ENCODE measurements around the gene HIF3A. TPM values are rescaled to one million over a fixed set of nuclear protein-coding genes. Genes with fewer than 3 reads are reported as not detected.

Gene HIF3A
- total and polyA plus RNA-seq, 2 experiments from 2014 or later, result 54.6 to 149 TPM

DNA sequence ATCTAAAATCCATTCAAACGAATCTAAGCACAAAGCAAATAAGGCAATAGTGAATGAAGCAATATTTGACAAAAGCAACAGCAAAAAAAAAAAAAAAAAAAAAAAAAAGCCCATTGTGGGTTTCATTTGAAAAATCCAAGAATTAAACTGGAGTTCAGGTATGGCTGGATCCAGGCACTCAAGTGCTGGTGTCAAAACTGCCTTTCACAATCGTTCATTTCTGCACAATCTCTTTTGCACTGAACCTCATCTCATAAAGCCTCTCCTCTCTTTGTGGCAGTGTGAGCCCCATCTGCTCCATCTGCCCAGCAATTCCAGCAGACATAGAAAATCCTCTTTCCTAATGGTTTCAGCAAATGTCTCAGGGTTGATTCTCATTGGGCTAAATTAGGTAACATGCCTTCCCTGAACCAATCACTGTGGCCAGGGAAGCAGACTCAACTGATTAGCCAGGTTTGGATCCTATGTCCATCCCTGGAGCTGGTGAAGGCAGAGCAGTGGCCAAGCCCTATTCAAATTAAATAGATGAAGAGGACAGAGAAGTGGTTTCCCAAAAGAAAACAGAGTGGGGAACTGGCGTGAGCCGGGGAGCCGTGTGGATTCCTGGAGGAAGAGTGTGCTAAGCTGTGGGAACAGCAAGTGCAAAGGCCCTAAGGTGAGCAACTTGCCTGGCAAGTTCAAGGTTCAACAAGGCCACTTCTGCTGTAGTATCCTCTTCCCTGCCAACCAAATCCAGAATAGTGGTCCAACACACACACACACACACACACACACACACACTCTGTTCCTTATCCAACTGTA, 1.2 kb upstream of the HIF3A start:
- H3K4me2 ChIP-seq, result peak overlapping the region; percentile 94
- H3K4me1 ChIP-seq (ENCODE audit: insufficient read depth), result peaks cover 38% of the 10 kb centered on the region
- H3K9me2 ChIP-seq (replicated peaks; ENCODE audit: insufficient read depth), result no peaks in the 10 kb centered on the region
- TF ChIP-seq EZH2phosphoT487 (IDR thresholded peaks at IDR 0.05; ENCODE audit: low read depth, severe bottlenecking, unreplicated experiment), result no peak
- TF ChIP-seq EZH2 (IDR thresholded peaks at IDR 0.05; ENCODE audit: borderline replicate concordance), result no peak
- TF ChIP-seq, protein P1, sequence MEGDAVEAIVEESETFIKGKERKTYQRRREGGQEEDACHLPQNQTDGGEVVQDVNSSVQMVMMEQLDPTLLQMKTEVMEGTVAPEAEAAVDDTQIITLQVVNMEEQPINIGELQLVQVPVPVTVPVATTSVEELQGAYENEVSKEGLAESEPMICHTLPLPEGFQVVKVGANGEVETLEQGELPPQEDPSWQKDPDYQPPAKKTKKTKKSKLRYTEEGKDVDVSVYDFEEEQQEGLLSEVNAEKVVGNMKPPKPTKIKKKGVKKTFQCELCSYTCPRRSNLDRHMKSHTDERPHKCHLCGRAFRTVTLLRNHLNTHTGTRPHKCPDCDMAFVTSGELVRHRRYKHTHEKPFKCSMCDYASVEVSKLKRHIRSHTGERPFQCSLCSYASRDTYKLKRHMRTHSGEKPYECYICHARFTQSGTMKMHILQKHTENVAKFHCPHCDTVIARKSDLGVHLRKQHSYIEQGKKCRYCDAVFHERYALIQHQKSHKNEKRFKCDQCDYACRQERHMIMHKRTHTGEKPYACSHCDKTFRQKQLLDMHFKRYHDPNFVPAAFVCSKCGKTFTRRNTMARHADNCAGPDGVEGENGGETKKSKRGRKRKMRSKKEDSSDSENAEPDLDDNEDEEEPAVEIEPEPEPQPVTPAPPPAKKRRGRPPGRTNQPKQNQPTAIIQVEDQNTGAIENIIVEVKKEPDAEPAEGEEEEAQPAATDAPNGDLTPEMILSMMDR (IDR thresholded peaks at IDR 0.05; ENCODE audit: poor library complexity), result no peak
- H3K4me3 ChIP-seq, result no peak overlapping the region
- no peaks in the 10 kb centered on the region for H3K9me3 ChIP-seq (ENCODE audit: low read depth)
- H3K36me3 ChIP-seq (replicated peaks; ENCODE audit: insufficient read depth, low read depth), result no peaks in the 10 kb centered on the region
- DNase-seq (ENCODE audit: low spot score), result no peak
- H3K79me2 ChIP-seq, result peaks cover 17% of the 10 kb centered on the region
- H4K20me1 ChIP-seq (ENCODE audit: insufficient read depth, poor library complexity, severe bottlenecking), result no peaks in the 10 kb centered on the region
- no peak overlapping the region for H2AFZ ChIP-seq
- H3K27ac ChIP-seq, result no peak overlapping the region
- WGBS (ENCODE audit: low lambda C conversion rate, missing lambda C conversion rate), result 86% methylated on average over 5 of the region's 5 CpGs
- H3K27me3 ChIP-seq, result no peaks in the 10 kb centered on the region

DNA sequence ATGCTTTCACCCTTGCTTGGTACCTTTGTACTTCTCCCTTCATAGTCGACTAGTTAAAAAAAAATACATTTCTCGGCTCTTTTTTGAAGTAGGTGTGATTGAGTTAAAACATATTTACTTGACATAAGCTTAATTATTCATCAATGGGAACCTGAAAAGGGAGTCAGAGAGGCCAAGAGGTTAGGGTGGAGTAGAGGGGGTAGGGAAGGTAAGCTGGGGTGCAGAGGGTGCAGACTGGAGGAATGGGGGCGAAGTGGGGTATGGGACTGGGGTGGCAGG, 701 bp upstream of the HIF3A start:
- Histone ChIP-seq H3K9me2 (replicated peaks; ENCODE audit: insufficient read depth) (no peaks in the 10 kb centered on the region), H3K9me3 (ENCODE audit: low read depth) (no peaks in the 10 kb centered on the region), H3K27ac (peak overlapping the region; percentile 99), H3K4me1 (ENCODE audit: insufficient read depth) (peaks cover 40% of the 10 kb centered on the region), H2AFZ (no peak overlapping the region), H3K79me2 (peaks cover 17% of the 10 kb centered on the region), H3K4me3 (no peak overlapping the region), H4K20me1 (ENCODE audit: insufficient read depth, poor library complexity, severe bottlenecking) (no peaks in the 10 kb centered on the region), H3K4me2 (peak overlapping the region; percentile 94), H3K27me3 (no peaks in the 10 kb centered on the region), H3K36me3 (replicated peaks; ENCODE audit: insufficient read depth, low read depth) (no peaks in the 10 kb centered on the region)
- no peak for DNase-seq (ENCODE audit: low spot score)
- 55% methylated on average over 3 of the region's 3 CpGs for WGBS (ENCODE audit: low lambda C conversion rate, missing lambda C conversion rate)
- TF ChIP-seq EZH2phosphoT487 (IDR thresholded peaks at IDR 0.05; ENCODE audit: low read depth, severe bottlenecking, unreplicated experiment), result no peak
- TF ChIP-seq, protein P1 (IDR thresholded peaks at IDR 0.05; ENCODE audit: poor library complexity), result no peak
- TF ChIP-seq EZH2 (IDR thresholded peaks at IDR 0.05; ENCODE audit: borderline replicate concordance), result no peak

DNA sequence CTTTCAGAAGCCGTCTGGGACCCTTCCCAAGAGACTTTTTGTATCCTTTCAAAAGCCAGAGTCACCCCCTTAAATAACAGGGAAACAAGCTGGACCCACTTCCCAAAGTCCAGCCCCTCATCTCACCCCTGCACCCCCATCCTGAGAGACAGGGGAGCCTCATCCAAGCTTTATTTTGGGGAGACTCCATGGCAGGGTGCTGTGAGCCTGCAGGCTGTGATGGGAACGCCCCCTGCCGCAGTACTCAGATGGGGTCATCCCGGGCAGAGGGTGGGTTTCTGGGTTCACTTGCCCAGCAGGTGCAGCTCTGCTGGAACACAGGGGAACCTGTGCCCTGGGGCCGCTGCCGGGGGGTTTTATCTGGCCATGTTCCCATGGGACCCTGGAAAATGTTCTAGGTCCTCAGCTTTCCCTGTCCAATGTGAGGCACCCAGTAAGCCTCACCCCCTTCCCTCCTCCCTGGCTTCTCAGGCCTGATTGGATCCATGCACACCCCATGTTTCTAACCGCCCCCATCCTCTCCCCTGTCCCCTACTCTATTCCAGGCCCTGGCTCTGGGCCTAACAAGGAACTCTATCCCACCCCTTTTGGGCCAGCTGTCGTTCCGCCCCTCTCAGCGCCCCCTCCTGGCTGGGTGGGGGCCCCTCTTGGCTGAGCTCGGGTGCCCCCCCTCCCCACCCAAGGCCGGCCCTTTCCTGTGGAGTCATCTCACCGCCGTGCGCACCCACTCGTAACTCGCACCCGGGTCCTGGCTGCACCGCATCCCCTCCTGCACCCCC, 1.0 kb downstream of the HIF3A start:
- H2AFZ ChIP-seq, result no peak overlapping the region
- H3K9me2 ChIP-seq (replicated peaks; ENCODE audit: insufficient read depth), result no peaks in the 10 kb centered on the region
- H3K9me3 ChIP-seq (ENCODE audit: low read depth), result no peaks in the 10 kb centered on the region
- H3K36me3 ChIP-seq (replicated peaks; ENCODE audit: insufficient read depth, low read depth), result no peaks in the 10 kb centered on the region
- H3K4me2 ChIP-seq, result peak overlapping the region; percentile 94
- peak; percentile 78 for DNase-seq (ENCODE audit: low spot score)
- TF ChIP-seq EZH2phosphoT487 (IDR thresholded peaks at IDR 0.05; ENCODE audit: low read depth, severe bottlenecking, unreplicated experiment), result no peak
- TF ChIP-seq, protein P1 (IDR thresholded peaks at IDR 0.05; ENCODE audit: poor library complexity), result peak; percentile 36
- WGBS (ENCODE audit: low lambda C conversion rate, missing lambda C conversion rate), result 55% methylated on average over 13 of the region's 19 CpGs
- no peaks in the 10 kb centered on the region for H3K27me3 ChIP-seq
- H3K4me1 ChIP-seq (ENCODE audit: insufficient read depth), result peaks cover 56% of the 10 kb centered on the region
- peak overlapping the region; percentile 32 for H3K4me3 ChIP-seq
- peak overlapping the region; percentile 99 for H3K27ac ChIP-seq
- peaks cover 26% of the 10 kb centered on the region for H3K79me2 ChIP-seq
- no peaks in the 10 kb centered on the region for H4K20me1 ChIP-seq (ENCODE audit: insufficient read depth, poor library complexity, severe bottlenecking)

All from hepatocyte (in vitro differentiated cells).